NCI-H2227 treated with DMSO at 0.1 percent for 48 hours (cell line): ENCODE data around the gene UIMC1.
"Not testable (repeated sequence)": the region's sequence is repeated elsewhere in the genome, so short reads cannot be mapped to it uniquely, and the experiment has no call there.

ENCODE experiments used
- DNase-seq: peaks from one replicate; lab custom pipeline; 2025; lab: John Stamatoyannopoulos, UW

The UIMC1 gene

DNA sequence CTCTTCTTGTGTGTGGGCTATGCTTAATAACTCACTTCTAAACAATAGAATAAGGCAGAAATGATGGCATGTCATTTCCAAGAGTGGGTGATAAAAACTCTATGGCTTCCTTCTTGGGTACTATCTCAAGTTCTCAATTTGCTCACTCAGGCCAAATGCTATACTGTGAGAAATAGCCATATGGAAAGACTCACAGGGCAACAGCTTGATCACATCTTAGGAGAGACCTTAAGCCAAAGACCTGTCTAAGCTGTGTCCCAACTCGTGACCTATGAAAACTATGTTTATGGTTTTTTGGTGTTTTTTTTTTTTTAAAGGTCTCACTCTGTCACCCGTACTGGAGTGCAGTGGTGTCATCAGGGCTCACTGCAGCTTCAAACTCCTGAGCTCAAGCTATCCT is 2.1 kb upstream of the UIMC1 start:
- DNase-seq = no peak

- peak; percentile 23 for DNase-seq
Measured at GRCh38 chr5:177005619-177006264, 837 bp downstream of the UIMC1 start.

DNA sequence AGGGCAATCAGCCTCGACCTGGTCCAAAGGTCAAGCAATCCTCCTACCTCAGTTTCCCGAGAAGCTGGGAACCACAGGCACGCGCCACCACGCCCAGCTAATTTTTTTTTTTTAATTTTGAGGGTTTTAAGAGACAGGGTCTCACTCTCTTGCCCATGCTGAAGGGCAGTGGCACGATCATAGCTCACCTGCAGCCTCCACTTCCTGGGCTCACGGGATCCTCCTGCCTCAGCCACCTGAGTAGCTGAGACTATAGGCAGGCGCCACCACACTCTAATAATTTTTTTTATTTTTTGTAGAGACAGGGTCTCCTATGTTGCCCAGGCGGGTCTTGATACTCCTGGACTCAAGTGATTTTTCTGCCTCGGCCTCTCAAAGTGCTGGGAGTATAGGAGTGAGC is 1.6 kb downstream of the UIMC1 start:
- DNase-seq = no peak

DNA sequence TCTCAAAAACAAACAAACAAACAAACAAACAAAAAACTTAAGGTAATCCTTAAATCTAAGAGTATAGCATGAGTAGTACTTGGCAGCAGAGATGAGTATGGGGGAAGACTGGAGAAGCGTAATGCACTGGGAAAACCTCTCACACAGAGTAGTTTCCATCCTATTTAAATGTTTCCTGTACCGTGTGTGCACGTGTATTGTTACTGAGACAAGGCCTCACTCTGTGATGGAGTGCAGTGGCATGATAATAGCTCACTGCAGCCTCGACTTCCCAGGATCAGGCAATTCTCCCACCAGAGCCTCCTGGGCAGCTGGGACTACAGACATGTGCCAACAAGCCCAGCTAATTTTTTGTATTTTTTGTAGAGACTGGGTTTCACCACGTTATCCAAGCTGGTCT is 2.9 kb downstream of the UIMC1 start:
- no peak for DNase-seq

GRCh38 chr5:176999526-176999925 is 7.1 kb downstream of the UIMC1 start:
- not testable (repeated sequence) for DNase-seq

- DNase-seq = no peak
Measured at GRCh38 chr5:176998828-176999227, 7.8 kb downstream of the UIMC1 start.

- no peak for DNase-seq
Measured at GRCh38 chr5:176996780-176997179, 9.8 kb downstream of the UIMC1 start.

GRCh38 chr5:176995896-176996767 is 10.4 kb downstream of the UIMC1 start:
- no peak for DNase-seq

DNA sequence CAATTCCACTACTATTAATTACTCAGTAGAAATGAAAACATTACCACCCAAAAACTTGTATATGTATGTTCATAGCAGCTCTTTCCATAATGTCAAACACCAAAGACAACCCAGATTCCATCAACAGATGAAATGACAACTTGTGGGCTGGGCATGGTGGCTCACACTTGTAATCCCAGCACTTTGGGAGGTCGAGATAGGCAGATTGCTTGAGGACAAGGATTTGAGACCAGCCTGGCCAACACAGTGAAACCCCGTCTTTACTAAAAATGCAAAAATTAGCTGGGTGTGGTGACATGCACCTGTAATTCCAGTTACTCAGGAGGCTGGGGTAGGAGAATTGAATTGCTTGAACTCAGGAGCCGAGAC is 11.5 kb downstream of the UIMC1 start:
- no peak for DNase-seq

GRCh38 chr5:176994460-176995121 is 12.0 kb downstream of the UIMC1 start:
- no peak for DNase-seq

DNA sequence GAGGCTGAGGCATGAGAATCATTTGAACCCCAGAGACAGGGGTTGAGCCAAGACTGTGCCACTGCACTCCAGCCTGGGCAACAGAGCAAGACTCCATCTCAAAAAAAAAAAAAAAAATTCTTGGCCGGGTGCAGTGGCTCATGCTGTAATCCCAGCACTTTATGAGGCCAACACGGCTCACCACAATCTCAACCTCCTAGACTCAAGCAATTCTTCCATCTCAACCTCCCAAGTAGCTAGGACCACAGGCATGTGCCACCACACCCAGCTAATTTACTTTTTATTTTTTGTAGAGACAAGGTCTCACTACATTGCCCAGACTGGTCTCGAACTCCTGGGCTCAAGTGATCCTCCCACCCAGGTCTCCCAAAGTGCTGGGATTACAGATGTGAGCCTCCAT is 13.5 kb downstream of the UIMC1 start:
- not testable (repeated sequence) for DNase-seq

- DNase-seq = no peak
Measured at GRCh38 chr5:176987583-176987982, 19.0 kb downstream of the UIMC1 start.

DNA sequence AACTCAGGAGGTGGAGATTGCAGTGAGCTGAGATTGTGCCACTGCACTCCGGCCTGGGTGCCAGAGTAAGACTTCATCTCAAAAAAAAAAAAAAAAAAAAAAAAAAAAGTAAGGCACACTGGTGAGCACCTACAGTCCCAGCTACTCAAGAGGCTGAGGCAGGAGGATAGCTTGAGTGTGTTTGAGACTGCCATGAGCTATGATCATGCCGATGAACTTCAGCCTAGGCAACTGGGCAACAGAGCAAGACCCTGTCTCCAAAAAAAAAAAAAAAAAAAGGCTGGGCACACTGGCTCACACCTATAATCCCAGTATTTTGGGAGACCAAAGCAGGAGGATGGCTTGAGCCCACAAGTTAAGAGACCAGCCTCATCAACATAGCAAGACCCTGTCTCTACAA is 20.3 kb downstream of the UIMC1 start:
- DNase-seq = no peak

DNA sequence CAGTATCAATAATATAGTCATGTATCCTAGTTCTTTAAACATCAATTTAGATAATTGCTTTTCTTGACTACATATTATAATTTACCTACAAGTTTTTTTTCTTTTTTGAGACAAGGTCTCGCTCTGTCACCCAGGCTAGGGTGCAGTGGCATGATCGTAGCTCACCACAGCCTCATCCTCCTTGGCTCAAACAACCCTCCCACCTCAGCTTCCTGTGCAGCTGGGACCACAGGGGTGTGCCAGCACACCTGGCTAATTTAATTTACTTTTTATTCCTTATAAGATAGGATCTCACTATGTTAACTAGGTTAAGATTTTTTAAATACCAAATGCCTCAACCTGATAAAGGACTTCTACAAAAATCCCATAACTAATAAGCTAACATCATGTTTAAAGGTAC is 21.1 kb downstream of the UIMC1 start:
- no peak for DNase-seq

- DNase-seq = not testable (repeated sequence)
Measured at GRCh38 chr5:176984176-176984575, 22.4 kb downstream of the UIMC1 start.

DNA sequence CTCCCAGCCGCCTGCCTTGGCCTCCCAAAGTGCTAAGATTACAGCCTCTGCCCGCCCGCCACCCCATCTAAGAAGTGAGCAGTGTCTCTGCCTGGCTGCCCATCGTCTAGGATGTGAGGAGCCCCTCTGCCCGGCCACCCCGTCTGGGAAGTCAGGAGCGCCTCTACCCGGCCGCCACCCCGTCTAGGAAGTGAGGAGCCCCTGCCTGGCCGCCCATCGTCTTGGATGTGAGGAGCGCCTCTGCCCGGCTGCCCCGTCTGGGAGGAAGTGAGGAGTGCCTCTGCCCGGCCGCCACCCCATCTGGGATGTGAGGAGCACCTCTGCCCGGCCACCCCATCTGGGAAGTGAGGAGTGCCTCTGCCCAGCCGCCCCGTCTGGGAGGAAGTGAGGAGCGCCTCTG is 23.0 kb downstream of the UIMC1 start:
- not testable (repeated sequence) for DNase-seq

GRCh38 chr5:176983112-176983511 is 23.5 kb downstream of the UIMC1 start:
- not testable (repeated sequence) for DNase-seq

- DNase-seq = no peak
Measured at GRCh38 chr5:176980818-176981217, 25.8 kb downstream of the UIMC1 start.

DNA sequence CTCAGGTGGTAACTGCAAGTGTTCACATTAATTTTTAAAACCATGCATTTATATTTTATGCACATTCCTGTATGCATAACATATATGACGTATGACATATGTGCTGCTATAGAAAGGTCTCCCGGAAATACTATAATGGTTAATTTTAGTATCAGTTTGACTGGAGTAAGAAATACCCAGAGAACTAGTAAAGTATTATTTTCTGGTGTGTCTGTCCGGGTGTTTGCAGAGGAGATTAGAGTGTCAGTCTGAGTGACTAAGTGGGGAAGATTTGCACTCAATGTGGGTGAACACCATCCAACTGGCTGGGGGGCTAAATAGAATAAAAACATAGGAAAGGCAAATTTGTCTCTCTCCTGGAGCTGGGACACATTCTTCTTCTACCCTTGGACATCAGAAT is 26.9 kb downstream of the UIMC1 start:
- DNase-seq = no peak

DNA sequence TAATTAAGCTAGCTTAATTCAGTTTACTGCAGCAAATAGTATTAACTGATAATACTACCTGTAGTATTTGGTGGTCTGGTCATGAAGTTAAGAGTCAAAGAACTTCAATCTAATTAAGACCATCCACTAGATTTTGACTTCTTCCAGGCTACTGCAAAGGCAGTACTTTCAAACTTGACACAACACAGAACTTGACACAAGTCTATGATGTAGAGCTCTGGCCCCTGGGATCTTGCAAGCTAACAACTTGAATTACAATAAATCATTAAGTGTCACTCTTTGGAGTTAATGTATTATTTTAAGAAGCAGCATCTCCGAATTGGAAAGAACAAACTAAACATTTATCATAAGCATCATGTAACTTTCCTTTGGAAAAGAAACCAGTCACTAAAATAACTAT is 40.9 kb downstream of the UIMC1 start:
- DNase-seq = no peak

- peak; percentile 27 for DNase-seq
Measured at GRCh38 chr5:176959051-176959450, 47.5 kb downstream of the UIMC1 start.

DNA sequence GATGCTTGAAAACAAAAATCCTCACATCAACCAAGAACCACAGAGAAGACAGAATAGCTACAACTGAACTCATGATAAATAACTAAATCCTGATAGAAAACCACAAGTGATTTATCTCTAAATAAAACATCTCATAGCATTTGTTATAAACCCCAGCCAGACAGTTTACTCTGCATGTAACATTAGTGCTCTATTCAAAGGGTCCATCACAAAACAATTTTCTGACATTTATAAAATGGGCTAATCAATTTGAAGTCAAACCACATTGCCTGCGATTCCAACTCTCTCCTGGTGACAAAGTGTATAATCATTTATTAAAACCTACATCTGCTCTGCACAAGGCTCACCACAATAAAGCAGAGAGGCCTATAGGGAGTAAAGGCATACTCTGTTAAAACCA is 49.8 kb downstream of the UIMC1 start:
- no peak for DNase-seq

GRCh38 chr5:176955895-176956294 is 50.7 kb downstream of the UIMC1 start:
- no peak for DNase-seq
